KMS-11 (cell line): Measurements from ENCODE around the gene SFPQ.

Source experiments
- H2AFZ ChIP-seq: fragments of 200-600 bp; sonication (generic); 2 replicates; pipeline ENCODE4 v1.6.1; 2016; ENCODE audit warnings: antibody characterized with exemption, mixed run types, low read depth
- H3K27ac ChIP-seq: fragments of 200-600 bp; sonication (generic); 2 replicates; pipeline ENCODE4 v1.6.1; 2016; ENCODE audit warnings: mild to moderate bottlenecking, mixed run types
- H3K27me3 ChIP-seq: fragments of 200-600 bp; sonication (generic); 2 replicates; pipeline ENCODE4 v1.6.1; 2017; ENCODE audit warnings: mild to moderate bottlenecking, low read depth, mixed run types, moderate library complexity; ENCODE audit not compliant: insufficient read depth
- H3K36me3 ChIP-seq: fragments of 200-600 bp; sonication (generic); 2 replicates; pipeline ENCODE4 v1.6.1; 2017; ENCODE audit warnings: mild to moderate bottlenecking, mixed run types; ENCODE audit not compliant: insufficient read depth
- H3K4me1 ChIP-seq: fragments of 200-600 bp; sonication (generic); 2 replicates; pipeline ENCODE4 v1.6.1; 2016; ENCODE audit warnings: mild to moderate bottlenecking, low read depth, mixed run types; ENCODE audit not compliant: poor library complexity, severe bottlenecking
- H3K4me2 ChIP-seq: fragments of 200-600 bp; sonication (generic); 2 replicates; pipeline ENCODE4 v1.7.0; 2016; ENCODE audit warnings: mild to moderate bottlenecking, mixed run types
- H3K4me3 ChIP-seq: fragments of 200-600 bp; sonication (generic); IDR thresholded peaks from 2 replicates; pipeline ENCODE4 v1.6.1; 2017; ENCODE audit warnings: low read depth, low read length, mixed read lengths; ENCODE audit not compliant: insufficient read depth
- H3K79me2 ChIP-seq: fragments of 200-600 bp; sonication (generic); 2 replicates; pipeline ENCODE4 v1.6.1; 2016; ENCODE audit warnings: low read depth, mixed run types; ENCODE audit not compliant: insufficient read depth
- H3K9ac ChIP-seq: fragments of 200-600 bp; sonication (generic); 2 replicates; pipeline ENCODE4 v1.6.1; 2016; ENCODE audit warnings: mild to moderate bottlenecking, mixed run types
- H4K20me1 ChIP-seq: fragments of 200-600 bp; sonication (generic); 2 replicates; pipeline ENCODE4 v1.6.1; 2016; ENCODE audit warnings: mild to moderate bottlenecking, mixed run types; ENCODE audit not compliant: insufficient read depth
- TF ChIP-seq, protein P1 (sequence below): fragments of 200-600 bp; sonication (generic); conservative IDR thresholded peaks from 2 replicates; pipeline ENCODE4 v1.6.1; 2017; ENCODE audit warnings: low read depth, mild to moderate bottlenecking, antibody characterized with exemption, low read length, moderate library complexity, mixed read lengths

Gene SFPQ

DNA sequence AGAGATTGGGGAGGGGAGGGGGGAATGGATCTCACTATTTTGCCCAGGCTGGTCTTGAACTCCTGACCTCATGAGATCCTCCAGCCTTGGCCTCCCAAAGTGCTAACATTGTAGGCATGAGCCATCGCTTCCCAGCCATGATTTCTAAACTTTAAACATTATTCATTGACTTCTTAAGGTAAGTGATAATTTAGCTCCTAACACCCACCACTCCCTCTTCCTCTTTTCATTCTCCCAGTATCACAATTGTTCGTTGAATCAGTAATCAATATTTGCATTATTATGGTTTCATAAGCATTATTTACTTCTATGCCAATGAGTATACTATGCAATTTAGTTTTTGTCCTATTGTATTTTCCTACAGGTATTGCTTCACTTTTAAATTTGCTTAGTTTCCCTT, 33.6 kb upstream of the SFPQ start:
- Histone ChIP-seq H3K27ac (no peak overlapping the region), H3K27me3 (no peaks in the 10 kb centered on the region), H3K4me3 (no peak overlapping the region), H3K4me1 (no peaks in the 10 kb centered on the region), H3K4me2 (no peak overlapping the region), H3K9ac (no peak overlapping the region), H3K36me3 (no peaks in the 10 kb centered on the region), H4K20me1 (no peaks in the 10 kb centered on the region), H3K79me2 (no peaks in the 10 kb centered on the region), H2AFZ (no peak overlapping the region)
- TF ChIP-seq, protein P1, sequence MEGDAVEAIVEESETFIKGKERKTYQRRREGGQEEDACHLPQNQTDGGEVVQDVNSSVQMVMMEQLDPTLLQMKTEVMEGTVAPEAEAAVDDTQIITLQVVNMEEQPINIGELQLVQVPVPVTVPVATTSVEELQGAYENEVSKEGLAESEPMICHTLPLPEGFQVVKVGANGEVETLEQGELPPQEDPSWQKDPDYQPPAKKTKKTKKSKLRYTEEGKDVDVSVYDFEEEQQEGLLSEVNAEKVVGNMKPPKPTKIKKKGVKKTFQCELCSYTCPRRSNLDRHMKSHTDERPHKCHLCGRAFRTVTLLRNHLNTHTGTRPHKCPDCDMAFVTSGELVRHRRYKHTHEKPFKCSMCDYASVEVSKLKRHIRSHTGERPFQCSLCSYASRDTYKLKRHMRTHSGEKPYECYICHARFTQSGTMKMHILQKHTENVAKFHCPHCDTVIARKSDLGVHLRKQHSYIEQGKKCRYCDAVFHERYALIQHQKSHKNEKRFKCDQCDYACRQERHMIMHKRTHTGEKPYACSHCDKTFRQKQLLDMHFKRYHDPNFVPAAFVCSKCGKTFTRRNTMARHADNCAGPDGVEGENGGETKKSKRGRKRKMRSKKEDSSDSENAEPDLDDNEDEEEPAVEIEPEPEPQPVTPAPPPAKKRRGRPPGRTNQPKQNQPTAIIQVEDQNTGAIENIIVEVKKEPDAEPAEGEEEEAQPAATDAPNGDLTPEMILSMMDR: no peak

DNA sequence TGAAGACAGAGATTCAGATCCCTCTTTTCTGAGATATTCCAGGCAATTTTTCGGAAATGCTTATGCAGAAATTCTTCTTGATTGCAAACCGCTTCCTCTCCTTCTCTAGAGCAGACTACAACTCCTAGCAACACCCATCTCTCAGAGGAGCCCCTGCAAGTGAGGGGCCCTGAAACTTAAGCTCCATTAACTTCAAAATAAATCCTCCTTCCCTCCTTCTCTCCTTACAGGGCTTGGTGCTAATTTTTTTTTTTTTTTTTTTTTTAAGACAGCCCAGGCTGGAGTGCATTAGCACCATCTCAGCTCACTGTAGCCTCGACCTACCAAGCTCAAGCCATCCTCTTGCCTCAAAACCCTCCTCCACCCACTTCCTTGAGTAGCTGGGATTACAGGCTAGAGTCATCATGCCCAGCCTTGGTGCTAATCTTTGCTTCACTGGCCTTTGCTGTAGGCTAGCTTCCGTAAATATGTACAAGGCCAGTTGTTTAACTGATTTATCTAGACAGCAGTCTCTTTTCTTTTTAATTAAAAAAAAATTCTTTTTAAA, 30.2 kb upstream of the SFPQ start:
- Histone ChIP-seq H3K4me2 (no peak overlapping the region), H3K27me3 (no peaks in the 10 kb centered on the region), H2AFZ (no peak overlapping the region), H3K27ac (no peak overlapping the region), H3K4me3 (no peak overlapping the region), H3K36me3 (no peaks in the 10 kb centered on the region), H3K4me1 (no peaks in the 10 kb centered on the region), H3K9ac (no peak overlapping the region), H3K79me2 (no peaks in the 10 kb centered on the region), H4K20me1 (no peaks in the 10 kb centered on the region)
- TF ChIP-seq, protein P1: no peak

DNA sequence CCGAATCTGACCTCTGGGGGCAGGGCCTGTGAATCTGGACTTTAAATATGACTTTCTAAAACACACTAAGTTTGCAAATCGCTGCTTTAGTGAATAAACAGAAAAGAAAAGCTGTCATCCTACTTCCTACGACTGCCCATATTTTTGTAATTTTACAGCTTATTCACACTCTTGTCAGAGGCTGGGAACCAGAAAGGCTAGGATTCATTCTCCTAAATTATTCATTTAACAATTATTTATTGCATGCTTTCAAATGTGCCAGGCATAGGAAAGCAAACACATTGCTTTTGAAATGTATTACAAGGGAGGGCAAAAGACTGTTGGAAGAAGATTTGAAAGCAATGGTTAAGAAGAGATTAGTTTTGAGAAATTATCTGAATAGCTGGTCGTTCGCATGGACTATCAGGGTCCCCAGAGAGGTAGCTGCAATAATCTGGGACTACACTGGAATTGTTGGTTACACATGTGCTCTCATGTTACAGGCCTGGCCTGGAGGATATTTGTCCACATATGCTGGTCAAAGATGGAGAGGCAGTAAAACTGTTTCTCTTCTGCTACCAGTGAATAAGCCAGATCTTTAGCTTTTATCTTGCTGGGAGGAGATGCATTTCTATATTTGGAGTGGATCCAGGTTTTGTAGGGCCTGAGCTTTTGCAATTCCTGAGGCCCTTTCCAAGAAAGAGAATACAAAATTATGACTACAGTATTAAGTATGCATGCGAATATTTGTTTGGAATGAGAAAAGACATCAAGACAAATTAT, 29.6 kb upstream of the SFPQ start:
- no peak overlapping the region for H3K27ac ChIP-seq
- H4K20me1 ChIP-seq: no peaks in the 10 kb centered on the region
- H3K4me3 ChIP-seq: no peak overlapping the region
- H3K4me1 ChIP-seq: no peaks in the 10 kb centered on the region
- H3K27me3 ChIP-seq: no peaks in the 10 kb centered on the region
- H3K36me3 ChIP-seq: no peaks in the 10 kb centered on the region
- H3K79me2 ChIP-seq: no peaks in the 10 kb centered on the region
- no peak overlapping the region for H3K4me2 ChIP-seq
- TF ChIP-seq, protein P1: no peak
- H3K9ac ChIP-seq: no peak overlapping the region
- no peak overlapping the region for H2AFZ ChIP-seq

DNA sequence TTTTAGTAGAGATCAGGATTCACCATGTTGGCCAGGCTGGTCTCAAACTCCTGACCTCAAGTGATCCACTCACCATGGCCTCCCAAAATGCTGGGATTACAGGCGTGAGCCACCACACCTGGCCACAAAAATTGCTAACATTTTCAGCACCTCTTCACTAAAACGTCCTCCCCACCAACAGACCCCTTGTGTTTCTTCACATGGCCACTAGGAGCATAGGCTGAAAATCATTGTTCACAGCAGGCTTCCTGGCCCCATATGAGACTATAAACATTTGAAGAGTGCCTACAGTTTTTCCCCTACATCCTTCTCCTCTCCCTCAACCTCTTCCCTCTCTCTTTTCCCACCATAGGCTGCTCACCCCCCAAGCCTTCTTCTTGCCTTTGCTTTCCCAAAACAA, 28.0 kb upstream of the SFPQ start:
- no peaks in the 10 kb centered on the region for H3K4me1 ChIP-seq
- no peaks in the 10 kb centered on the region for H3K79me2 ChIP-seq
- H3K27me3 ChIP-seq: no peaks in the 10 kb centered on the region
- H3K4me3 ChIP-seq: no peak overlapping the region
- no peaks in the 10 kb centered on the region for H4K20me1 ChIP-seq
- no peak overlapping the region for H3K27ac ChIP-seq
- peak overlapping the region; percentile 60 for H2AFZ ChIP-seq
- TF ChIP-seq, protein P1: peak; percentile 58
- H3K4me2 ChIP-seq: no peak overlapping the region
- H3K9ac ChIP-seq: no peak overlapping the region
- no peaks in the 10 kb centered on the region for H3K36me3 ChIP-seq
